Spinal cord (tissue), 10 donors: ENCODE results near the gene MYCL. TPM values are rescaled to one million over a fixed set of nuclear protein-coding genes. Genes with fewer than 3 reads are reported as not detected.

Experiments used
- DNase-seq, 6 donors: peaks; one replicate each; pipeline versions ENCODE4 v3.0.0 to v3.0.0-alpha.2; 2013 to 2015; ENCODE audit warnings: low spot score in 6 of 6, low read depth in 4 of 6
- H3K27ac ChIP-seq: one replicate; pipeline ENCODE4 v1.5.1; 2013; ENCODE audit warnings: low read depth, low read length, control low read depth
- H3K27me3 ChIP-seq: one replicate; pipeline ENCODE4 v1.6.1; 2013; ENCODE audit warnings: low read length; ENCODE audit not compliant: control insufficient read depth, insufficient read depth
- H3K36me3 ChIP-seq: one replicate; pipeline ENCODE4 v1.6.1; 2013; ENCODE audit warnings: low read length; ENCODE audit not compliant: control insufficient read depth, insufficient read depth
- H3K4me1 ChIP-seq: one replicate; pipeline ENCODE4 v1.6.1; 2013; ENCODE audit warnings: low read length; ENCODE audit not compliant: control insufficient read depth, insufficient read depth
- H3K4me3 ChIP-seq: one replicate; pipeline ENCODE4 v1.5.1; 2013; ENCODE audit warnings: low read depth, low read length, control low read depth
- H3K9me3 ChIP-seq: one replicate; pipeline ENCODE4 v1.6.1; 2013; ENCODE audit warnings: low read length; ENCODE audit not compliant: control insufficient read depth, insufficient read depth
- WGBS: methylation state at CpG from one replicate; pipeline ENCODE4 v1.1.5; 2013; ENCODE audit warnings: missing lambda C conversion rate; ENCODE audit not compliant: insufficient coverage; 5-methylcytosine and 5-hydroxymethylcytosine counted together
- polyA plus RNA-seq, 2 donors: library from polyadenylated mRNA; unstranded; fragments of 120-200 nt; gene quantifications; one replicate each; pipeline ENCODE4 v1.2.1, GENCODE V29; 2013; ENCODE audit not compliant: insufficient read length in 2 of 2
- total RNA-seq, 2 donors: library from RNA; depleted of rRNA in 1 of 2; stranded (reverse); fragments of 120-200 nt in 1 of 2; fragments of >200 nt in 1 of 2; gene quantifications; one replicate each; pipeline versions ENCODE4 v1.2.3 to v1.2.4, GENCODE V29; 2013 to 2014
- donor health status: healthy.

MYCL gene
- total and polyA plus RNA-seq, 4 donors = 6.1 to 16.6 (median 9.8) TPM

GRCh38 chr1:39857126-39857878 is 44.4 kb downstream of the MYCL start:
- no peaks in the 10 kb centered on the region for H3K4me1 ChIP-seq
- H3K27ac ChIP-seq = no peak overlapping the region
- H3K36me3 ChIP-seq = peaks cover 10% of the 10 kb centered on the region
- no peaks in the 10 kb centered on the region for H3K27me3 ChIP-seq
- H3K9me3 ChIP-seq = no peaks in the 10 kb centered on the region
- DNase-seq = peak in 1 of 6 donors; percentile 60
- no CpG with 5 or more reads among the region's 3 CpGs for WGBS
- H3K4me3 ChIP-seq = no peak overlapping the region

- Histone ChIP-seq H3K9me3 (no peaks in the 10 kb centered on the region), H3K27ac (no peak overlapping the region), H3K4me1 (peaks cover 4% of the 10 kb centered on the region), H3K36me3 (peaks cover 15% of the 10 kb centered on the region), H3K27me3 (no peaks in the 10 kb centered on the region), H3K4me3 (no peak overlapping the region)
- DNase-seq = no peak
- WGBS = 97% methylated on average over 4 of the region's 8 CpGs
Measured at GRCh38 chr1:39854738-39855137, 47.0 kb downstream of the MYCL start.

DNA sequence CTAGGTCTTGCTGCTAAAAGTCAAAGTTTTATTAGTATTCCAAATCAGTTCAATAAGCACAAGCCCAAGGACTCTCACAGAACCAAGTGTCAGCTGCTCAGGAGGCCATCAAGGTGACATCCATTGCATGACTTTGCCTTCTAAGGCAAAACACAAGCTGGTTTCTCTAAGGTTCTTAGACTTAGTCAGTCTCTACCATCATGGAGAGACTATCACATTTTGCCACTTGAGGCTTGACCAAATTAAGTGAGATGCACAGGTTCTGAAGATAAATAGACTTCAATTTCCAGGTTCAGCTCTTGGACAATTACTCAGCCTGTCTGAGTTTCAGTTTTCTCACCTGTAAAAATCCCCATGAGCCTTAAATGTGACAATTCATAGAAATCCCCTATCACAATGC is 47.4 kb downstream of the MYCL start:
- no peak for DNase-seq

DNA sequence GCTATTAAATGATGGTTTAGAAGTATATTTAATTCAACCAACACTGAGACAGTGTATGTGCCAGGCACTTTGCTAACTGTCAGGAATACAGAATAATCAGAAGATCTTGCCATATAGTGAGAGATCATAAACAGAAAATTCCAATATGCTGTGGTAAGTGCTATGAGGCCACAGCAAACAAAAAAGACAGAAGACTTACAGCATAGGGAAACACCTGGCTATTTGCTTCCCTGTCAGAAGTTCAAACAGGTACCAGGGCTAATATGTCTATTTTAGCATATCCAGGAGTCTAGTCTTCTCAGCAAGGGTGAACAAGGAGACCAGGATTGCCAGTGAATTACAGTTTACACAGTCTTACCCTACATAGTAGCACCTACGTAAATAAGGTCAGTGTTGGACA is 48.8 kb downstream of the MYCL start:
- Histone ChIP-seq H3K4me3 (no peak overlapping the region), H3K27me3 (no peaks in the 10 kb centered on the region), H3K4me1 (peaks cover 4% of the 10 kb centered on the region), H3K36me3 (peaks cover 22% of the 10 kb centered on the region), H3K27ac (no peak overlapping the region), H3K9me3 (no peaks in the 10 kb centered on the region)
- 100% methylated on average over 1 of the region's 1 CpG for WGBS
- DNase-seq = no peak

More for the DNA sequence above, 47.4 kb downstream of the MYCL start:
- Histone ChIP-seq H3K9me3 (no peaks in the 10 kb centered on the region), H3K27ac (no peak overlapping the region), H3K4me1 (peaks cover 4% of the 10 kb centered on the region), H3K4me3 (no peak overlapping the region), H3K36me3 (peaks cover 18% of the 10 kb centered on the region), H3K27me3 (no peaks in the 10 kb centered on the region)

DNA sequence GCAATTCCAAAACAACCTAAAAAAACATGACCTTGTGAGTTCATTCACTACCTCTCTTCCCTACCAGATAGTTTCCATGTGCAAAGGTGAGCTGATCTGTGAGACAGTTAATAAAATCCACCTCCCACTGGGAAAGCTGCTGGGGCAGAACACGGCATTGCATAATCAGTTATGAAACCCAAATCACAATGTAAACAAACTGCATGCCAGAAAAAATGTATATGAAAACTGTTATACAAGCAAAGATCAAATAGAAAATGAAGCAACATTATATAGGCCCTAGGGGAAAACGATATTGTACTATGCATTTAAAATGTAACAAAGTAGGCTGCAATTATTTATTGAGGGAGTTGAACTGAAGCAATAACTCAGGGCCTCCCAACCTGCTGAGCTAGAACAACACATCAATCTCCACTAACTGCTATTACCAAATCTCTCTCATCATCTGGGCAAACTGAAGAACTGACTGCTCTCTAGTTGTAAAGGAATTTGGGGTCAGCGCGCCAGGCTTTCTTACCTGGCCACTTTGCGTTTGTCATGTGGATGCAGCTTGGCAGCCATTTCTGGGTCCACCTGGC is 49.4 kb downstream of the MYCL start:
- peak in 1 of 6 donors; percentile 37 for DNase-seq
- 100% methylated on average over 3 of the region's 5 CpGs for WGBS
- Histone ChIP-seq H3K4me3 (no peak overlapping the region), H3K27ac (no peak overlapping the region), H3K4me1 (peaks cover 4% of the 10 kb centered on the region), H3K9me3 (no peaks in the 10 kb centered on the region), H3K27me3 (no peaks in the 10 kb centered on the region), H3K36me3 (peaks cover 22% of the 10 kb centered on the region)

GRCh38 chr1:39850606-39851216 is 51.0 kb downstream of the MYCL start:
- no peaks in the 10 kb centered on the region for H3K27me3 ChIP-seq
- H3K4me1 ChIP-seq = peaks cover 8% of the 10 kb centered on the region
- H3K9me3 ChIP-seq = no peaks in the 10 kb centered on the region
- peaks cover 19% of the 10 kb centered on the region for H3K36me3 ChIP-seq
- no peak overlapping the region for H3K27ac ChIP-seq
- no peak for DNase-seq
- whole genome bisulfite sequencing = 47% methylated on average over 2 of the region's 3 CpGs
- H3K4me3 ChIP-seq = no peak overlapping the region

- Histone ChIP-seq H3K36me3 (peaks cover 15% of the 10 kb centered on the region), H3K4me1 (peaks cover 14% of the 10 kb centered on the region), H3K4me3 (no peak overlapping the region), H3K27ac (no peak overlapping the region), H3K27me3 (no peaks in the 10 kb centered on the region), H3K9me3 (no peaks in the 10 kb centered on the region)
- no peak for DNase-seq
- 100% methylated on average over 1 of the region's 1 CpG for whole genome bisulfite sequencing
Measured at GRCh38 chr1:39849203-39849602, 52.5 kb downstream of the MYCL start.

- no peak overlapping the region for H3K27ac ChIP-seq
- no peaks in the 10 kb centered on the region for H3K9me3 ChIP-seq
- H3K36me3 ChIP-seq = peaks cover 15% of the 10 kb centered on the region
- no peaks in the 10 kb centered on the region for H3K27me3 ChIP-seq
- WGBS = 100% methylated on average over 3 of the region's 6 CpGs
- no peak for DNase-seq
- H3K4me3 ChIP-seq = no peak overlapping the region
- H3K4me1 ChIP-seq = peaks cover 14% of the 10 kb centered on the region
Measured at GRCh38 chr1:39847940-39848339, 53.8 kb downstream of the MYCL start.

GRCh38 chr1:39846796-39847195 is 54.9 kb downstream of the MYCL start:
- no peak overlapping the region for H3K27ac ChIP-seq
- WGBS = no CpG with 5 or more reads among the region's 1 CpG
- peaks cover 12% of the 10 kb centered on the region for H3K36me3 ChIP-seq

More at GRCh38 chr1:39846796-39847195, 54.9 kb downstream of the MYCL start:
- peak in 1 of 6 donors; percentile 58 for DNase-seq
- peaks cover 14% of the 10 kb centered on the region for H3K4me1 ChIP-seq
- no peaks in the 10 kb centered on the region for H3K27me3 ChIP-seq
- H3K9me3 ChIP-seq = no peaks in the 10 kb centered on the region
- no peak overlapping the region for H3K4me3 ChIP-seq
